NCI-H2081 (cell line): ENCODE data around the gene SPN.
"Not testable (repeated sequence)": the region's sequence is repeated elsewhere in the genome, so short reads cannot be mapped to it uniquely, and the experiment has no call there.

Source experiments
- DNase-seq, 2 experiments: peaks; one replicate each; lab custom pipeline; 2025; lab: John Stamatoyannopoulos, UW

The SPN gene

GRCh38 chr16:29676989-29677785 lies 14.1 kb downstream of the SPN start:
- no peak for DNase-seq

- DNase-seq: no peak
Observed at GRCh38 chr16:29678691-29679267, 15.7 kb downstream of the SPN start, which contains the start of gene QPRT. TSS of gene QPRT (plus strand) at chr16:29679180. CDS start at chr16:29679198, 18 bp downstream.

DNA sequence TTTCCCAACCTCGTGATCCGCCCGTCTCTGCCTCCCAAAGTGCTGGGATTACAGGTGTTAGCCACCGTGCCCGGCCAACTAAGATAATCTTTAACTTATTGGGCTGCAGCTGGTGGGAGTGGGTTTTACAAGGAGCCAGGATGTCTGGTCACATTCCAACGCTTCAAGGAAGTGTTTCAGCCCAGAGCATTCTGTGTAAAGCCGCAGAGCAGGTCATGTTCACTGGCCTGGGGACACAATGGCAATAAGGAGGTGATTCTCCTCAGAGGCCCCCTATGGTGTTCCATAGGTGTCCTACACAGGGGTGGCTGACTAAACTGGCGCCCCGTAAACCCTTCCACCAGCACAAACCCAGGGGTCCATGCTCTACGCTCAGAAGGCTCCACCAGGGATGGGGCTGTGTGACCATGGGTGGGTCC lies 17.1 kb downstream of the SPN start:
- no peak for DNase-seq

DNA sequence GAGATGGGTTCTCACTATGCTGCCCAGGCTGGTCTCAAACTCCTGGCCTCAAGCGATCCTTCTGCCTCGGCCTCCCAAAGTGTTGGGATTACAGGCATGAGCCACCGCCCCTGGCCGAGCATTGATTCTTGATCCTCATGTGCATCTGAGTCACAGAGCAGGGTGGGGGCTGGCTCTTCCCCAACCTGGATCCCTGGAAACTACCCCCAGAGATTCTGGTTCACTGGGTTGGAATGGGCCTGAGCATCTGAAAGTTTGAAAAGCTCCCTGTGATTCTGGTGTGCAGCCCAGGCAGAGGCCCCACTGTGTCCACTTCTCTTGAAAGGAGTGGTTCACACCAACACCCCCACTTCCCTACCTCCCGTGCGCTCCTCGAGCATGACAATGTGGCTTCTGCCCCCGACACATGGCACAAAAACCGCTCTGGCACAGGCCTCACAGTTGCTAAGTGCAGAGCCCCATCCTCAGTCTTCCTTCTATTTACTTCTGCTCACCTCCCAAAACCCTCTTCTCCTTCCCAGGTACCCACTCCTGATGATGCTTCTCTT lies 20.6 kb downstream of the SPN start:
- DNase-seq: no peak

GRCh38 chr16:29684679-29685078 lies 21.6 kb downstream of the SPN start:
- no peak for DNase-seq

DNA sequence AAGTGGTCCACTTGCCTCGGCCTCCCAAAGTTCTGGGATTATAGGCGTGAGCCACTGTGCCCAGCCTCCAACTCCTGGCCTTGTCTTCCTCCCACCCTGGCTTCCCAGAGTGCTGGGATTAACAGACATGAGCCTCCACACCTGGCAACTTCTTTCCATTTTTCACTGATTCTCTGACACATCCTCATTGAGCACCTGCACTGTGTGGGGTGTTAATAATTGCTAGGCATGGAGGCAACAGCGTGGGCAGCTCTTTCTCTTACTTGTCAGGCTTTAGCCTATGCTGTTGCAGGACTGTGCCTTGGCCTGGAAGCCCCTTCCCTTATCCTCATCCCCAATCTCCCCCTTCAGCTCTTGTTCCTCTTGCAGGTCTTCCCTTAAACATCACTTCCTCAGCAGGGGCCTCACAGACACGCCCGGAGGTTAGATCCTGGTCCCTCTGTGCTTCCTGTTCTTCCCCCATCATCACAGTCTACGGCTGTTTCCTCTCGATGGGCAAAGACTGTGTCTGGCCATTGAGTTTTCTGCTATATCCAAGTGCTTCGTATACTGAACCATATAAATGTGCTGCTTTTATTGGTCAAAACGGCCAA lies 23.8 kb downstream of the SPN start:
- no peak for DNase-seq

DNA sequence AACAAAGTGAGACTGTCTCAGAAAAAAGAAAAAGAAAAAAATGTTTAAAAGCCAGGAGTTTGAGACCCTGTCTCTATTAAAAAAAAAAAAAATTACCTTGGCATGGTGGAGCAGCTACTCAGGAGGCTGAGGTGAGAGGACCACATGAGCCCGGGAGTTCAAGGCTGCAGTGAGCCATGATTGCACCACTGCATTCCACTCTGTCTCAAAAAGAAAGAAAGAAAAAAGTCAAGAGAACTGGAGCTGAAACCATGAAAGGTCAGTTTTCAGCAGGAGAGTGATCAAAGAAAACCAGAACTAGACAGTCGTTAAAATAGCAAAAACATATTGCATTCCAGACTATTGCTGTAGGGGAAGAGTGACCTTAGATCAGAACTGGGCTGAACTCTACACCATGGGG lies 24.7 kb downstream of the SPN start:
- DNase-seq: no peak

DNA sequence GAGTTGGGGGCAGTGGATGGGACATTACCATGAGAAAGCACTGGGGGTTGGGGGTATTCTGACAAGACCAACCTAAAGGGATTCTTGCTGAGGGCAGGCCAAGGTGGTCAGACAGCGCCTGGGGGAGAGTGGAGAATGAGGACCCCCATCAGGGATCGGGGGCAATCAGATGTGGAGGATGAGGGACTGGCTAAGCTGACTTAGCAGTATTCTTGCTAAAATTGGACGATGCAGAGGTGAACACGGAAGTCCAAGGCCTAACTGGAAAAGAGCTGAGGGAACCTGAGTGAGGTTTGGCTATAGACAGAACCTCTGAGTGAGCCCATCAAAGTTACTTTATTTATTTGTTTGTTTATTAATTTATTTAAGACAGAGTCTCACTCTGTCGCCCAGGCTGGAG lies 25.1 kb downstream of the SPN start:
- no peak for DNase-seq

DNA sequence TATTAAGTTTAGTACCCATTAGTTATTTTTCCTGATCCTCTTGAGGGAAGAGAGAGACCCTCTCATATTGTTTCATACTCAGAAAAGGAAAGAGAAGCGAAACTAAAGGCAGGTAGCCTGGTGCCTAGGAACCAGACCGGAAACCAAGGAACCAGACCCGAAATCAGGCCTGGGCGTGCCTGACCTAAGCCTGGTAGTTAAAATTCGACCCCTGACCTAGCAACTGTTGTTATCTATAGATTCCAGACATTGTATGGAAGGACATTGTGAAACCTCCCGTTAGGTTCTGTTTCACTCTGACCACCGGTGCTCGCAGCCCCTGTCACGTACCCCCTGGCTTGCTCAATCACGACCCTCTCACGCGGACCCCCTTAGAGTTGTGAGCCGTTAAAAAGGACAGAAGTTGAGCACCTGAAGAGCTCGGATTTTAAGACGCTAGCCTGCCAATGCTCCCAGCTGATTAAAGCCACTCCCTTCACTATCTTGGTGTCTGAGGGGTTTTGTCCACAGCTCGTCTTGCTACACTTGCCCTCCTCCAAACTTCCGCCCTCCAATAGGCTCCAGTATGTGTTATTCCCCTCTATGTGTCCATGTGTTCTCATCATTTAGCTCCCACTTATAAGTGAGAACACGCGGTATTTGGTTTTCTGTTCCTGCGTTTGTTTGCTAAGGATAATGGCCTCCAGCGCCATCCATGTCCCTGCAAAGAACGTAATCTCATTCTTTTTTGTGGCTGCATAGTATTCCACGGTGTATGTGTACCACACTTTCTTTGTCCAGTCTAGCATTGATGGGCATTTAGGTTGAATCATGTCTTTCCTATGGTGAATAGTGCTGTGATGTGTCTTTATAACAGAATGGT lies 26.7 kb downstream of the SPN start:
- not testable (repeated sequence) for DNase-seq

DNA sequence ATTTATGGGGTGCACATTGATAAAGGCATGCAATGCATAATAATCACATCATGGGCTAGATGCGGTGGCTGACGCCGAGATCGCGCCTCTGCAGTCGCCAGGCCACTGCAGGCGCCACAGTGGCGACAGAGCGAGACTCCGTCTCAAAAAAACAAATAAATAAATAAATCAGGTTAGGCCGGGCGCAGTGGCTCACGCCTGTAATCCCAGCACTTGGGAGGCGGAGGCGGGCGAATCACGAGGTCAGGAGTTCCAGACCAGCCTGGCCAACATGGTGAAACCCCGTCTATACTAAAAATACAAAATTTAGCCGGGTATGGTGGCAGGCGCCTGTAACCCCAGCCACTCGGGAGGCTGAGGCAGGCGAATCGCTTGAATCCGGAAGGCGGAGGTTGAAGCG lies 29.6 kb downstream of the SPN start:
- DNase-seq: not testable (repeated sequence)

- no peak for DNase-seq
Observed at GRCh38 chr16:29694384-29695195, 31.5 kb downstream of the SPN start.

- DNase-seq: not testable (repeated sequence)
Observed at GRCh38 chr16:29695675-29696074, 32.6 kb downstream of the SPN start.

- no peak for DNase-seq
Observed at GRCh38 chr16:29696881-29697331, 33.9 kb downstream of the SPN start.

DNA sequence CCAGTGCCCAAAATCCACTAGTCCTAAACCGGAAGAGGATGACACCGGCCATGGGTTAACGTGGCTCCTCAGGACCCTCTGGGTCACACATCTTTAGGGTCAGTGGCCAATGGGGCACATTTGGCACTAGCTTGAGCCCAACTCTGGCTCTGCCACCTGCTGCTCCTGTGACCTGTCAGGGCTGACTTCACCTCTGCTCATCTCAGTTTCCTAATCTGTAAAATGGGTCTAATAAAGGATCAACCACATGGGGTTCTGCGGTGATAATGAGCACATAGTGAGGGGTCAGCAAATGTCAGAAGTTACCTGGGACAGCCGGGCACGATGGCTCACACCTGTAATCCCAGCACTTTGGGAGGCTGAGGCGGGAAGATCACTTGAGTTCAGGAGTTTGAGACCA lies 34.3 kb downstream of the SPN start:
- DNase-seq: no peak

- DNase-seq: no peak
Observed at GRCh38 chr16:29698042-29698441, 35.0 kb downstream of the SPN start.

DNA sequence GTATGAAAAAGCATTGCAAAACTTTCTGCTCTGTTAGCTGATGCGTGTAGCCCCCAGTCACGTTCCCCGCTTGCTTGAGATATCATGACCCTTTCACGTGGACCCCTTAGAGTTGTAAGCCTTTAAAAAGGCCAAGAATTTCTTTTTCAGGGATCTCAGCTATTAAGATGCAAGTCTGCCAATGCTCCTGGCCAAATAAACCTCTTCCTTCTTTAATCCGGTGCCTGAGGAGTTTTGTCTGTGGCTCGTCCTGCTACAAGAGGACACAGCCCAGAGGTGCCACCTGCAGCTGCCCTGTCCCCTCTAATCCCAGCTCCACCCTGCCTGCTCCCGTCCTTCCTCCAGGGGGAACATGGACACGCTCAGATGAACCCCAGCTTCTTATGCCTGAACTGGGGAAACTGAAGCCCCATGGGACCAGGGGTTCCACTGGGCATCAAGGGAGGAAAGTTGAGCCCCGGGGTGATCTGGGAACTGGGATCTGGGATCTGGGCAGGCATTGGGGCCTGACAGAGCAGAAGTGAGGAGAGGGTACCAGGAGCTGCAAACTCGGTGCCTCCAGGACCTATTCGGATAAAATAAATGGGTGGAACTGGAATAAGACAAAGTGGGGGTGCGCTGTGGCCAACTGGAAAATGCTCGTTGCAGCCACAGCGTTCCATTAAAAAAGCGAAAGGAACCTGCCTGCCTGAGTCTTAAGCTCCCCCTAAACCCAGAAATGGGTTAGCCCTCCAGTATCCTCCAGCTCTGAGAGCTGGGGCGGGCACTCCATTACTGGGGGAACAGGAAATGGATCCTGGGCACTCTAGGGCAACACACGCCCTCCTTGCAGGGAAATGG lies 35.7 kb downstream of the SPN start:
- no peak for DNase-seq

DNA sequence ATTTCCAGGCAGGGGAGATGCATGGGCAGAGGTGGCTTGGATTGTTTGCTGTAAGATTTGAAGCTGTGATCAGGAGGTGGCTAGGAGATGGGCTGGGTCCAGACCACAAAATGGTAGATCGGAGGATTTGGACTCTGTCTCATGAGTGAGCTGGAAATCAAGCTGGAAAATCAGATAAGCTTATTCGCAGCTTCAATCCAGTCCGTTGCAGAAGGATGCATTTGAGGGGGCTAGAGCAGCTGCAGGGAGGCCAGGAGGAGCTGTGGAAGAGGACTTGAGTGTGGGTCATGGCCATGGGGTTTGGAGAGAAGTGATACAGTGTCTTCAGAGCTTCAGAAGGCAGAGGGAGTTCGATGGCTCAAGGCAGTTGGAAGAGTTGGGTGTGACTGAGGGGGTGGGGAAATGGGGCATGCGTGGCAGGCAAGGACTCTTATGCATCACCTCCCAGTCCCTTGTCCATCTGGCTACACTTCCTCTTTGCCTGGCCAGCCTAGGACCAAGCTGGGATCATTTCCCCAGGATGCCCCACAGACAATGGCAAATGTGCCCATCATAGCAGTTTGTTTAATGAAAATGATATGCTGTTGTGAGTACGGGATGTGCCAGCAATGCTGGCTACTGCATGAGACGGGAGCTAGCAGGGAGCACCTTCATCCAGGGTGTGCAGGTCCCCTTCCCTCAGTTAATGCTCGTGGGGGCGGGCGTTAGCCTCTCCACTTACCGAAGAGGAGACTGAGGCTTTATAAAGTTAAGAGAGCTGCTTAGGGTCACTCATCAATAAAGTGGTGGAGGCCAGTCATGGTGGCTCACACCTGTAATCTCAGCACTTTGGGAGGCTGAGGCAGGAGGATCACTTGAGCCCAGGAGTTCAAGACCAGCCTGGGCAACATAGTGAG lies 36.5 kb downstream of the SPN start:
- DNase-seq: no peak

DNA sequence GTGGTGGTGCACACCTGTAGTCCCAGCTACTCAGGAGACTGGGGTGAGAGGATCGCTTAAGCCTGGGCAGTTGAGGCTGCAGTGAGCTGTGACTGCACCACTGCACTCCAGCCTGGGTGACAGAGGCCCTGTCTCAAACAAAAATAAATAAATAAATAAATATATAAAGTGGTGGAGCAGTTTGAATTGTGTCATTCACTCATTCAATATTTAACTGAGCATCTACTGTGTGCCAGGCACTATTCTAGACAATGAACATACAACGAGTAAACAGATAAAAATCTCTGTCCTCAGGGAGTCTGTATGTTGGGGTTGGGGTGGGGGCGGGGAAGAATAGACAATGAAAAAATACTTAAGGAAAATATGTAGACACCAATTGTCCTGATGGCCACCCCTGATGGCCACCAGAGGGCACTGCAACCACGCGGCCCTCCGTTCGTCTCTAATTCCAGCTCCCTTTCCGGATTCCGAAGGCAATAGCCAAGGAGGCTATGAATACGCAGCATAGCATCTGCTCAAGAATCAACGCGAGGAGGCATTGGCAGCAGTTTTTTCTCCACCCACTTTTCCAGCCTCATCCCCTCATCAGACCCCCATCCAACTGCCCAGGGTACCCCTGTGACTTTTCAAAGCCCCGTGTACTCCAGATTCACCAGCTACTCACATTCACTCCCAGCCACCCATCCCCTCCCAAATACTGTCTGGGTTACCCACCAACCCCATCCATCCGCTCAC lies 37.4 kb downstream of the SPN start:
- DNase-seq: peak; percentile 63 to 65

DNA sequence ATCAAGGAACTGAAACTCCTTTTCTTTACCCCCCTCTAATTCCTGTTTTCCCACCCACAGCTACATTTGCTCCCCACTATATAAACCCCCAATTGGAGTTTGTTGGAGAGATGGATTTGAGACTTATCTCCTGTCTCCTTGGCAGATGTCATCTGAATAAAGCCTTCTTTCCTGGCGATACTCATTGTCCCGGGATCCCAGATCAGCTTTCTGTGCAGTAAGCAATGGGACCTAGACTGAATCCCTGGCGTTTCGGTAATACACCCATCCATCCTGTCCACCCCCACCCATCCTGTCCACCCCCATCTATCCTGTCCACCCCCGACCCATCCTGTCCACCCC lies 38.1 kb downstream of the SPN start:
- DNase-seq: no peak
